ENCODE data around the gene DOK4.

- no peak for TF ChIP-seq EZH2phosphoT487 (IDR thresholded peaks at IDR 0.05; ENCODE audit: borderline replicate concordance, low read length)
- no peak for TF ChIP-seq CTCF (IDR thresholded peaks at IDR 0.05; ENCODE audit: low read depth, low read length, poor library complexity, severe bottlenecking)
These were observed at the start of gene DOK4 for GRCh38 chr16:57485916-57486857.

Data from DOHH2 (cell line).